Ovary (tissue), 3 donors: ENCODE measurements around the gene ZNF664.

ENCODE experiments used
- CTCF ChIP-seq, 3 donors: fragments of 450-650 bp in 2 of 3; fragments of 200-600 bp in 1 of 3; IDR thresholded peaks; one replicate each; pipeline versions ENCODE4 v1.5.1 to v1.8.0; 2016 to 2022; ENCODE audit warnings: antibody characterized with exemption in 3 of 3, mild to moderate bottlenecking in 1 of 3
- POLR2A ChIP-seq: fragments of 450-650 bp; IDR thresholded peaks from one replicate; pipeline ENCODE4 v1.6.1; 2017; ENCODE audit warnings: antibody characterized with exemption, mild to moderate bottlenecking, moderate library complexity
- donor health status: DM: no; HTN: no; CAD: no.

- TF ChIP-seq CTCF (IDR thresholded peaks at IDR 0.05) (no peak), POLR2A (no peak)
Measured at GRCh38 chr12:124036171-124036598, 63.2 kb downstream of the ZNF664 start.
